ENCODE measurements around the gene AZGP1.
"Not testable (repeated sequence)": the region's sequence is repeated elsewhere in the genome, so short reads cannot be mapped to it uniquely, and the experiment has no call there.

The AZGP1 gene

DNA sequence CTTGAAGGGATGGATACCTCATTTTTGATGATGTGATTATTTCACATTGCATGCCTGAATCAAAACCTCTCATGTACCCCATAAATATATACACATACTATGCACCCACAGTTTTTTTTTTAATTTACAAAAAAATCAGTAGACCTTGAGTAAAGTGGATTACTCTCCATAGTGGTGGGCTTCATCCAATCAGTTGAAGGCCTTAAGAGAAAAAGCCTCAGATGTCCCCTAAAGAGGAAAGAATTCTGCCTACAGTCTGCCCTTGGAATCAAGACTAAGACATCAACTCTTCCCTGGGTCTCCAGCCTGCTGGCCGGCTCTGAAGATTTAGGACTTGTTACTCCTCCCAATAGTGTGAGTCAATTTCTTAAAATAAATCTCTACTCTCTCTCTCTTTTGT is 1.1 kb downstream of the AZGP1 start:
- ChIA-PET POLR2A (no interaction called here), CTCF (interaction anchor here (11.1 kb wide), 1 partner anchor 18 kb away, joined by 132 read pairs; no protein-coding TSS in a partner anchor)
- H3K4me3 ChIP-seq (ENCODE audit: low read depth, low read length): no peak overlapping the region
- DNase-seq (ENCODE audit: low read depth, low spot score): no peak
- TF ChIP-seq, protein P1, sequence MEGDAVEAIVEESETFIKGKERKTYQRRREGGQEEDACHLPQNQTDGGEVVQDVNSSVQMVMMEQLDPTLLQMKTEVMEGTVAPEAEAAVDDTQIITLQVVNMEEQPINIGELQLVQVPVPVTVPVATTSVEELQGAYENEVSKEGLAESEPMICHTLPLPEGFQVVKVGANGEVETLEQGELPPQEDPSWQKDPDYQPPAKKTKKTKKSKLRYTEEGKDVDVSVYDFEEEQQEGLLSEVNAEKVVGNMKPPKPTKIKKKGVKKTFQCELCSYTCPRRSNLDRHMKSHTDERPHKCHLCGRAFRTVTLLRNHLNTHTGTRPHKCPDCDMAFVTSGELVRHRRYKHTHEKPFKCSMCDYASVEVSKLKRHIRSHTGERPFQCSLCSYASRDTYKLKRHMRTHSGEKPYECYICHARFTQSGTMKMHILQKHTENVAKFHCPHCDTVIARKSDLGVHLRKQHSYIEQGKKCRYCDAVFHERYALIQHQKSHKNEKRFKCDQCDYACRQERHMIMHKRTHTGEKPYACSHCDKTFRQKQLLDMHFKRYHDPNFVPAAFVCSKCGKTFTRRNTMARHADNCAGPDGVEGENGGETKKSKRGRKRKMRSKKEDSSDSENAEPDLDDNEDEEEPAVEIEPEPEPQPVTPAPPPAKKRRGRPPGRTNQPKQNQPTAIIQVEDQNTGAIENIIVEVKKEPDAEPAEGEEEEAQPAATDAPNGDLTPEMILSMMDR (IDR thresholded peaks at IDR 0.05; ENCODE audit: insufficient read depth, low read length, missing control alignments): no peak

DNA sequence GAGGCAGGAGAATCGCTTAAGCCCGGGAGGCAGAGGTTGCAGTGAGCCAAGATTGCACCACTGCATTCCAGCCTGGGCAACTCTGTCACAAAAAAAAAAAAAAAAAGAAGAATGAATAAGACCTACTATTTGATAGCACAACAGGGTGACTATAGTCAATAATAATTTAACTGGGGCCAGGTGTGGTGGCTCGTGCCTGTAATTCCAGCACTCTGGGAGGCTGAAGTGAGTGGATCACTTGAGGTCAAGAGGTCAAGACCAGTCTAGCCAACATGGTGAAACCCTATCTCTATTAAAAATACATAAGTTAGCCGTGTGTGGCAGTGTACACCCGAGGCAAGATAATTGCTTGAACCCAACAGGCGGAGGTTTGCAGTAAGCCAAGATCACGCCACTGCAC is 2.0 kb downstream of the AZGP1 start:
- H3K4me3 ChIP-seq (ENCODE audit: low read depth, low read length); DNase-seq (ENCODE audit: low read depth, low spot score); POLR2A ChIA-PET: not testable (repeated sequence)
- CTCF ChIA-PET: interaction anchor here (11.1 kb wide), 1 partner anchor 19 kb away, joined by 132 read pairs; no protein-coding TSS in a partner anchor

DNA sequence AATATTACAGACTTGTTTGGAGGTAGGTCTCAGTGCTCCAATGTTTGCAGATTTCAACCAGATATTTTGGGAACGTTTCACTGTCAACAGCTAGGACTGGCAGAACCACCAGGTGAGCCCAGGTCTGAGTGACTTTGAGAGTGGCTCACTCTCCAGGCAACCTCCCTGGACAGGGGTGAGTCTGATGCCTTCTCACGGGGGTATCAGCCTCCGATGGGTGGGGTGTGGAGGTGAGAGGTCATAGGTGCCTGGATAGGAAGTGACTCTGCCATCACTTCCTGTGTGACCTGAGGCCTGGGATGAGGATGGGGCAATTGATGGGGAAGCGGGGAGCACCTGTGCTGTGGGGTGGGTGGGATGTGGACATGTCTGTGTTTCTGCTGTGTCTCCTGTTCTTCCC is 4.6 kb downstream of the AZGP1 start:
- CTCF ChIA-PET: interaction anchor here (1.1 to 11.1 kb wide), 2 partner anchors 10 to 22 kb away, joined by 3 to 132 read pairs; no protein-coding TSS in a partner anchor

DNA sequence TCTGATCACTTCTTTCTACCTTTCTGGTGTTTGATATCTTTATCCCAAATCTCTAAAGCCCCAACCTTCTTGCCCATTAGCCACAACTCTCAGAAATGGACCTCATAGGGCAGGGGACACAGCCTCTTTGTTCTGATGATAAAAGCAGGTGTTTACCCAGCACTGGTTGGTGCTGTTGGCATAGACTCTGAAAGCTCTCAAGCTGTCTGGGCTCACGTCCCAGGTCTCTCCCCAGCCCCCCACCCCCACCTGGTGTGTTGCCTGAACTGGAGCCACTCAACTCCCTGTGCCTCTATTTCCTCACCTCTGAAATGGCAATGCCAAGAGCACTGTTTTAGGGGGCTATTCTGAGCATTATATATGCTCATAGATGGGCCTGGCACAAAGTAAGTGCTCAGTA is 6.0 kb downstream of the AZGP1 start:
- H3K4me3 ChIP-seq (ENCODE audit: low read depth, low read length); DNase-seq (ENCODE audit: low read depth, low spot score); POLR2A ChIA-PET: not testable (repeated sequence)
- CTCF ChIA-PET: interaction anchor here (0.6 to 1.0 kb wide), 3 partner anchors 10 to 46 kb away, joined by 3 to 4 read pairs (median 3); no protein-coding TSS in a partner anchor

More for the DNA sequence above, 4.6 kb downstream of the AZGP1 start:
- POLR2A ChIA-PET: no interaction called here
- DNase-seq (ENCODE audit: low read depth, low spot score): no peak
- TF ChIP-seq, protein P1 (IDR thresholded peaks at IDR 0.05; ENCODE audit: insufficient read depth, low read length, missing control alignments): no peak
- H3K4me3 ChIP-seq (ENCODE audit: low read depth, low read length): no peak overlapping the region

DNA sequence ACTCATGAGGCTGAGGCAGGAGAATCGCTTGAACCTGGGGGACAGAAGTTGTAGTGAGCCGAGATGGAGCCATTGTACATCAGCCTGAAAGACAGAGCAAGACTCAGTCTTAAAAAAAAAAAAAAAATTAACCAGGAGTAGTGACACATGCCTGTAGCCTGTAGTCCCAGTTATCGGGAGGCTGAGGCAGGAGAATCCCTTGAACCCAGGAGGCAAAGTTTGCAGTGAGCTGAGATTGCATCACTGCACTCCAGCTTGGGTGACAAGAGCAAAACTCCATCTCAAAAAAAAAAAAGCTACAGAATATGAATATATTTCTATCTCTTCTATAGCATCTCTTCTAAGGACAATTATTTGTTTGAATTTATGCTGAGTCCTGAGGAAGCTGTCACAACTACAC is 6.5 kb downstream of the AZGP1 start:
- TF ChIP-seq, protein P1 (IDR thresholded peaks at IDR 0.05; ENCODE audit: insufficient read depth, low read length, missing control alignments): no peak
- ChIA-PET CTCF (interaction anchor here (0.6 to 1.6 kb wide), 4 partner anchors 8 to 46 kb away, joined by 3 to 4 read pairs (median 4); no protein-coding TSS in a partner anchor), POLR2A (no interaction called here)
- H3K4me3 ChIP-seq (ENCODE audit: low read depth, low read length): no peak overlapping the region
- DNase-seq (ENCODE audit: low read depth, low spot score): no peak

DNA sequence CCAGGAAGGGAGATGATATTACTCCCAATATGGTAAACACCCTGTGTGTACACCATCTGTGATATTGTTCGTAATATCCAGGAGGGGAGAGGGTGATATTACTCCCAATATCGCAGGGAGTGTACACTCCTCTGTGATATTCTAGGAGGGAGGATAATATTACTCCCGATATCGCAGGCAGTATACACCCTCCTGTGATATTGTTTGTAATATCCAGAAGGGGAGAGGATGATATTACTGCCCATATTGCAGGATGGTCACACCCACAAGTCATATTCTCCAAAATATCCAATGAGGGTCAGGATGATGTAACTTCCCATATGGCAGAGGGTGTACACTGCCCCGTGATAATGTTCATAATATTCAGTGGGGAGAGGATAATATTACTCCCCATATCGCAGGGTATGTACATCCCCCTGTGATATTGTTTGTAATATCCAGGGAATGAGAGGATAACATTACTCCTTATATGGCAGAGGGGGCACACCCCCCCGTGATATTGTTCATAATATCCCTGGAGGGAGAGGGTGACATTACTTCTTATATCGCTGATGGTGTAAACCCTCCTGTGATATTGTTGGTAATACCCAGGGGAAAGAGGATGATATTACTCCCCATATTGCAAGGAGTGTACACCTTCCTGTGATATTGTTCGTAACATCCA is 17.1 kb downstream of the AZGP1 start:
- POLR2A ChIA-PET: no interaction called here
- CTCF ChIA-PET: no interaction called here
- no peak for DNase-seq (ENCODE audit: low read depth, low spot score)
- H3K4me3 ChIP-seq (ENCODE audit: low read depth, low read length): no peak overlapping the region
- TF ChIP-seq, protein P1 (IDR thresholded peaks at IDR 0.05; ENCODE audit: insufficient read depth, low read length, missing control alignments): no peak

DNA sequence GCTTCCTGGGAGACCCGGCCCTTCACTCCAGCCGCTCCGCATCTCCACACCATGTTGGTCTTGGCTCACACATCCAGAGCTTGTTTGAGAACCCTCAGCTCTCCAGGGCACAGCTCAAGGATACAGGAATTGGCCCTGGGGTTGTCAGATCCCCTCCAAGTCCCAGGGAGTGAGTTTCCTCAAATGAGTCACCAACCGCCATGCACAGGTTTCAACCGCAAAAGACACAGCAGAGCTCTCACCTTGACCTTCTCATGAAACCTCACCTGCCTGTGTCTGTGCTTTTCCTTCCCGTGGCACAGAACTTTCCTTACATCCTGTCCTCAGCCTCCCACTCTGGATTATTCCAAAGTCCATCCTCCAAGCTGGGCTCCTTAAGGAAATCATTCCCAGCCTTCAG is 20.6 kb downstream of the AZGP1 start:
- CTCF ChIA-PET: interaction anchor here (0.9 to 1.5 kb wide), 3 partner anchors 25 to 83 kb away, joined by 3 to 4 read pairs (median 3); no protein-coding TSS in a partner anchor
- DNase-seq (ENCODE audit: low read depth, low spot score): no peak
- POLR2A ChIA-PET: no interaction called here
- no peak overlapping the region for H3K4me3 ChIP-seq (ENCODE audit: low read depth, low read length)
- TF ChIP-seq, protein P1 (IDR thresholded peaks at IDR 0.05; ENCODE audit: insufficient read depth, low read length, missing control alignments): no peak

DNA sequence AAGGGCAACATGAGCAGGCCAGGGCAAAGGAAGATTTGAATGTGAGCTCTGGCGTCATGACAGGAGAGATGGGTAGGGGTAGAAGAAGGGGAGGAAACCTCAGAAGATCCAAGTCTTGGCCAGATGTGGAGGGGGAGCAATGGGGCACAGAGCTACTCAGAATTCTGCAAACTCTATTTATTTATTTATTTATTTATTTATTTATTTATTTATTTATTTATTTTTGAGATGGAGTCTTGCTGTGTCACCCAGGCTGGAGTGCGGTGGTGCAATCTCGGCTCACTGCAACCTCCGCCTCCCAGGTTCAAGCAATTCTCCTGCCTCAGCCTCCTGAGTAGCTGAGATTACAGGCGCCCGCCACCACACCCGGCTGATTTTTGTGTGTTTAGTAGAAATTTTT is 21.2 kb downstream of the AZGP1 start:
- DNase-seq (ENCODE audit: low read depth, low spot score); POLR2A ChIA-PET; H3K4me3 ChIP-seq (ENCODE audit: low read depth, low read length): not testable (repeated sequence)
- CTCF ChIA-PET: interaction anchor here (0.9 kb wide), 1 partner anchor 83 kb away, joined by 3 read pairs; no protein-coding TSS in a partner anchor
